ENCODE data around the gene RNF112. TPM values are rescaled to one million over a fixed set of nuclear protein-coding genes. Genes with fewer than 3 reads are reported as not detected.
"Not testable (repeated sequence)": the region's sequence is repeated elsewhere in the genome, so short reads cannot be mapped to it uniquely, and the experiment has no call there.

Gene RNF112
- total RNA-seq, 1 donor from 2014 or later: 0.67 TPM

DNA sequence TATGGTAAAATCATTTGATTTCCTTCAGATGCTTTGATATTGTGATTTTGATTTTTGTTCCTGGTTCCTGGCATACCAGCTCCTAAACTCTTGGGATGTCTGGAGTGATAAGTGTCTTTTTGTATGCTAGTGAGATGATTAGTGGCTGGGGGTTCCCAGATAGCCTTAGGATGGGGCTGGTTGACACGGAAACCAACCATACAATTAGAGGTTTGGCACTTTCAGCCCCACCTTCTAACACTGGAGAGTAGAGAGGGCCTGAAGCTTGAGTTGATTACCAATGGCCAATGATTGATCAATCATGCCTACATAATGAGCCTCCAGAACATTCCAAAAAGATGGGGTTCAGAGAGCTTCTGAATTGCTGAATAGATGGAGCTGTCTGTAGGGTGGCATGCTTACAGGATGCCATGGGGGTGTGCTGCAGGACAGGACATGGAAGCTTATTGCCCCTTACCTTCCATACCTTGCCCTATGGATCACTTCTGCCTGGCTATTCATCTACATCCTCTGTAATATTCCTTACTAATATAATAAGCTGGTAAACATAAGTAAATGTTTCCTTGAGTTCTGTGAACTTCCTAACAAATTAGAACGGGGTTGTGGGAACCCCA, 22.8 kb downstream of the RNF112 start:
- TF ChIP-seq, protein P1, sequence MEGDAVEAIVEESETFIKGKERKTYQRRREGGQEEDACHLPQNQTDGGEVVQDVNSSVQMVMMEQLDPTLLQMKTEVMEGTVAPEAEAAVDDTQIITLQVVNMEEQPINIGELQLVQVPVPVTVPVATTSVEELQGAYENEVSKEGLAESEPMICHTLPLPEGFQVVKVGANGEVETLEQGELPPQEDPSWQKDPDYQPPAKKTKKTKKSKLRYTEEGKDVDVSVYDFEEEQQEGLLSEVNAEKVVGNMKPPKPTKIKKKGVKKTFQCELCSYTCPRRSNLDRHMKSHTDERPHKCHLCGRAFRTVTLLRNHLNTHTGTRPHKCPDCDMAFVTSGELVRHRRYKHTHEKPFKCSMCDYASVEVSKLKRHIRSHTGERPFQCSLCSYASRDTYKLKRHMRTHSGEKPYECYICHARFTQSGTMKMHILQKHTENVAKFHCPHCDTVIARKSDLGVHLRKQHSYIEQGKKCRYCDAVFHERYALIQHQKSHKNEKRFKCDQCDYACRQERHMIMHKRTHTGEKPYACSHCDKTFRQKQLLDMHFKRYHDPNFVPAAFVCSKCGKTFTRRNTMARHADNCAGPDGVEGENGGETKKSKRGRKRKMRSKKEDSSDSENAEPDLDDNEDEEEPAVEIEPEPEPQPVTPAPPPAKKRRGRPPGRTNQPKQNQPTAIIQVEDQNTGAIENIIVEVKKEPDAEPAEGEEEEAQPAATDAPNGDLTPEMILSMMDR (IDR thresholded peaks at IDR 0.05): no peak
- no peaks in the 10 kb centered on the region for H3K4me1 Mint-ChIP-seq (ENCODE audit: low read depth)
- no peak for DNase-seq (ENCODE audit: low spot score)
- no peak overlapping the region for H3K4me3 Mint-ChIP-seq (ENCODE audit: unreplicated experiment)
- no peaks in the 10 kb centered on the region for H3K36me3 Mint-ChIP-seq (ENCODE audit: low read depth)
- H3K27ac Mint-ChIP-seq (ENCODE audit: unreplicated experiment): no peak overlapping the region
- H3K9me3 Mint-ChIP-seq (ENCODE audit: low read depth): no peaks in the 10 kb centered on the region
- H3K27me3 Mint-ChIP-seq (ENCODE audit: low read depth): no peaks in the 10 kb centered on the region

DNA sequence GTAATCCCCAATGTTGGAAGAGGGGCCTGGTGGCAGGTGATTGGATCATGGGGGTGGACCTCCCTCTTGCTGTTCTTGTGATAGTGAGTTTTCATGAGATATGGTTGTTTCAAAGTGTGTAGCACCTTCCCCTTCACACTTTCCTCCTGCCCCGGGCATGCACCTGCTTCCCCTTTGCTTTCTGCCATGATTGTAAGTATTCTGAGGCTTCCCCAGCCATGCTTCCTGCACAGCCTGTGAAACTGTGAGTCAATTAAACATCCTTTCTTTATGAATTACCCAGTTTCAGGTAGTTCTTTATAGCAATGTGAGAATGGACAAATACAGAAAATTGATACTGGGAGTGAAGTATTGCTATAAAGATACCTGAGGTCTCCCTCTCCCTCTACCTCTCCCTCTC, 29.4 kb downstream of the RNF112 start:
- TF ChIP-seq, protein P1 (IDR thresholded peaks at IDR 0.05): no peak
- no peak overlapping the region for H3K27ac Mint-ChIP-seq (ENCODE audit: unreplicated experiment)
- peaks cover 5% of the 10 kb centered on the region for H3K27me3 Mint-ChIP-seq (ENCODE audit: low read depth)
- H3K4me3 Mint-ChIP-seq (ENCODE audit: unreplicated experiment): no peak overlapping the region
- H3K4me1 Mint-ChIP-seq (ENCODE audit: low read depth): no peaks in the 10 kb centered on the region
- H3K36me3 Mint-ChIP-seq (ENCODE audit: low read depth): peaks cover 2% of the 10 kb centered on the region
- peaks cover 19% of the 10 kb centered on the region for H3K9me3 Mint-ChIP-seq (ENCODE audit: low read depth)
- no peak for DNase-seq (ENCODE audit: low spot score)

DNA sequence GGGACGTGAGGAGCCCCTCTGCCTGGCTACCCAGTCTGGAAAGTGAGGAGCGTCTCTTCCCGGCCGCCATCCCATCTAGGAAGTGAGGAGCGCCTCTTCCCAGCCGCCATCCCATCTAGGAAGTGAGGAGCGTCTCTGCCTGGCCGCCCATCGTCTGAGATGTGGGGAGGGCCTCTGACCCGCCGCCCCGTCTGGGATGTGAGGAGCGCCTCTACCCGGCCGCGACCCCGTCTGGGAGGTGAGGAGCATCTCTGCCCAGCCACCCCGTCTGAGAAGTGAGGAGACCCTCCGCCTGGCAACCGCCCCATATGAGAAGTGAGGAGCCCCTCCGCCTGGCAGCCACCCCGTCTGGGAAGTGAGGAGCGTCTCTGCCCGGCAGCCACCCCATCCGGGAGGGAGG, 30.3 kb downstream of the RNF112 start:
- H3K9me3 Mint-ChIP-seq (ENCODE audit: low read depth): peaks cover 23% of the 10 kb centered on the region
- H3K27ac Mint-ChIP-seq (ENCODE audit: unreplicated experiment); DNase-seq (ENCODE audit: low spot score); H3K27me3 Mint-ChIP-seq (ENCODE audit: low read depth); H3K4me1 Mint-ChIP-seq (ENCODE audit: low read depth); H3K36me3 Mint-ChIP-seq (ENCODE audit: low read depth); H3K4me3 Mint-ChIP-seq (ENCODE audit: unreplicated experiment): not testable (repeated sequence)

DNA sequence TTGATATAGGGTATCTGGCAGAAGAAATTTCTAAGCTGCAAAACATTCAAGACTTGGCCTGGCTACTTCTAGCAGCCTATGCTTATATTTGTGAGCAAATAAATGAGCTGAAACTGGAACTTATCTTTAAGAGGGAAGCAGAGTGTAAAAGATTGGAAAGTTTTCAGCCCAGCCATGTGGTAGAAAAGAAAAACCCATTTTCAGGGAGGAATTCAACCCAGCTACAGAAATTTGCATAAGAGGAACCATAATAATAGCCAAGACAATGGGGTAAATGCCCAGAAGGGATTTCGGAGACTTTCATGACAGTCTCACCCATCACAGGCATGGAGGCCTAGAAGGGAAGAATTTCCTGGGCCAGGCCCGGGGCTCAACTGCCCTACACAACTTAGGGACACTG, 31.7 kb downstream of the RNF112 start:
- H3K9me3 Mint-ChIP-seq (ENCODE audit: low read depth): peaks cover 23% of the 10 kb centered on the region
- H3K4me1 Mint-ChIP-seq (ENCODE audit: low read depth): peaks cover 10% of the 10 kb centered on the region
- DNase-seq (ENCODE audit: low spot score): no peak
- H3K4me3 Mint-ChIP-seq (ENCODE audit: unreplicated experiment): no peak overlapping the region
- TF ChIP-seq, protein P1 (IDR thresholded peaks at IDR 0.05): no peak
- H3K27ac Mint-ChIP-seq (ENCODE audit: unreplicated experiment): no peak overlapping the region
- peaks cover 2% of the 10 kb centered on the region for H3K36me3 Mint-ChIP-seq (ENCODE audit: low read depth)
- H3K27me3 Mint-ChIP-seq (ENCODE audit: low read depth): peaks cover 5% of the 10 kb centered on the region

DNA sequence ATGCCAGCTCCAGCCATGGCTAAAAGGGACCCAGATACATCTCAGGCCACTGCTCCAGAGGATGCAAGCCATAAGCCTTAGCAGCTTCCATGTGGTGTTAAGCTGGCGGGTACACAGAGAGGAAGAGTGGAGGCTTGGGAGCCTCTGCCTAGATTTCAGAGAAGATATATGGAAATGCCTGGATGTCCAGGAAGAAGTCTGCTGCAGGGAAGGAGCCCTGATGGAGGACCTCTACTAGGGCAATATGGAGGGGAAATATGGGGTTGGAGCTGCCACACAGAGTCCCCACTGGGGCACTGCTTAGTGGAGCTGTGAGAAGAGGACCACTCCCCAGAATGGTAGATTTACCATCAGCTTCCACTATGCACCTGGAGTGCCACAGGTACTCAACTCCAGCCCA, 32.1 kb downstream of the RNF112 start:
- H3K9me3 Mint-ChIP-seq (ENCODE audit: low read depth): peaks cover 23% of the 10 kb centered on the region
- H3K27me3 Mint-ChIP-seq (ENCODE audit: low read depth): peaks cover 5% of the 10 kb centered on the region

More for the DNA sequence above, 32.1 kb downstream of the RNF112 start:
- no peak overlapping the region for H3K27ac Mint-ChIP-seq (ENCODE audit: unreplicated experiment)
- no peak overlapping the region for H3K4me3 Mint-ChIP-seq (ENCODE audit: unreplicated experiment)
- TF ChIP-seq, protein P1 (IDR thresholded peaks at IDR 0.05): no peak
- peaks cover 15% of the 10 kb centered on the region for H3K4me1 Mint-ChIP-seq (ENCODE audit: low read depth)
- peaks cover 2% of the 10 kb centered on the region for H3K36me3 Mint-ChIP-seq (ENCODE audit: low read depth)
- DNase-seq (ENCODE audit: low spot score): no peak
